ENCODE data around the gene ADH1C.

Gene ADH1C

DNA sequence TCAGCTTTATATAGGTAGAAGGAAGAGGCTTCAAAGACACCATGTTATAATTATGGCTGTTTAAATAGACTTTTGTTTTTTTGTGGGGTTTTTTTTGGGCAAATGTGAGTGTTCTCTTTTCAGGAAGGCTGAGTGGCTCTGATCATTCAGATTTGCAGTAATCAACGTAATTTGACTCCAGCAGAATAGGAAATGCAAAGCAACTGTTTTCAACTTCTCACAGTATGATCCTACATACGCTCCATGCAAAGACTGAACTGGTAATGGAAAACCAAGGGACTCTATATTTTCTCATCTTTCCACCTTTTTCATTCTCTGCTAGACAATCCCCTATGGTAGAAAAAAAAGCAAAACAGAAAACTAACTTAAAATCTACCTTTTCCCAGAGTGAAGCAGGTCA, 42.2 kb downstream of the ADH1C start:
- TF ChIP-seq, protein P1, sequence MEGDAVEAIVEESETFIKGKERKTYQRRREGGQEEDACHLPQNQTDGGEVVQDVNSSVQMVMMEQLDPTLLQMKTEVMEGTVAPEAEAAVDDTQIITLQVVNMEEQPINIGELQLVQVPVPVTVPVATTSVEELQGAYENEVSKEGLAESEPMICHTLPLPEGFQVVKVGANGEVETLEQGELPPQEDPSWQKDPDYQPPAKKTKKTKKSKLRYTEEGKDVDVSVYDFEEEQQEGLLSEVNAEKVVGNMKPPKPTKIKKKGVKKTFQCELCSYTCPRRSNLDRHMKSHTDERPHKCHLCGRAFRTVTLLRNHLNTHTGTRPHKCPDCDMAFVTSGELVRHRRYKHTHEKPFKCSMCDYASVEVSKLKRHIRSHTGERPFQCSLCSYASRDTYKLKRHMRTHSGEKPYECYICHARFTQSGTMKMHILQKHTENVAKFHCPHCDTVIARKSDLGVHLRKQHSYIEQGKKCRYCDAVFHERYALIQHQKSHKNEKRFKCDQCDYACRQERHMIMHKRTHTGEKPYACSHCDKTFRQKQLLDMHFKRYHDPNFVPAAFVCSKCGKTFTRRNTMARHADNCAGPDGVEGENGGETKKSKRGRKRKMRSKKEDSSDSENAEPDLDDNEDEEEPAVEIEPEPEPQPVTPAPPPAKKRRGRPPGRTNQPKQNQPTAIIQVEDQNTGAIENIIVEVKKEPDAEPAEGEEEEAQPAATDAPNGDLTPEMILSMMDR (IDR thresholded peaks at IDR 0.05), result no peak

DNA sequence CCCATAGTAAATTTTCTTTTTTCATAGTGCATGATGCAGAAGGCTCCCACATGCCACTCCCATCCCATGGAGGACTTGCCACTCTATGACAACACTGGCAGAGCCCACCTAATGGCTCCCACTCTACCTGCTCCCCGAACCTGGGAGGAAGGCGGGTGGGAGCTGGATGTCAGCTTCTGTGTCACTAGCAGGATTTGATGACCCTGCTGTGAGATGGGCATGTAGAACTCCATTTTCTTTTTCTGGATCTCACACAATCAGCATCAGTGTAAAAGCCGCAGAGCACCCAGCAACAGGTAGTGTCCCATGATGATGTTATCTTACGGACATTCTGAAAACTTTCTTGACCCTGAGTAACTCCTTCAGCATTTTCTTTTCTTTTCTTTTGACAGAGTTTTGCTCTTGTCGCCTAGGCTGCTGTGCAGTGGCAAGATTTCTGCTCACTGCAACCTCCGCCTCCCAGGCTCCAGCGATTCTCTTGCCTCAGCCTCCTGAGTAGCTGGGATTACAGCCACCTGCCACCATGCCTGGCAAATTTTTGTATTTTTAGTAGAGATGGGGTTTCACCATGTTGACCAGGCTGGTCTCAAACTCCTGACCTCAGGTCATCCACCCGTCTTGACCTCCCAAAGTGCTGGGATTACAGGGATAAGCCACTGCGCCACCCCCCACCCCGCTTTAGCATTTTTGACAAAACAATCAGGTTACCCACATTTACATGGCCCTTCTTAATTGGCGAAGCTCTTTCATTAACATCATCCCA, 46.7 kb downstream of the ADH1C start:
- TF ChIP-seq, protein P1 (IDR thresholded peaks at IDR 0.05), result no peak

DNA sequence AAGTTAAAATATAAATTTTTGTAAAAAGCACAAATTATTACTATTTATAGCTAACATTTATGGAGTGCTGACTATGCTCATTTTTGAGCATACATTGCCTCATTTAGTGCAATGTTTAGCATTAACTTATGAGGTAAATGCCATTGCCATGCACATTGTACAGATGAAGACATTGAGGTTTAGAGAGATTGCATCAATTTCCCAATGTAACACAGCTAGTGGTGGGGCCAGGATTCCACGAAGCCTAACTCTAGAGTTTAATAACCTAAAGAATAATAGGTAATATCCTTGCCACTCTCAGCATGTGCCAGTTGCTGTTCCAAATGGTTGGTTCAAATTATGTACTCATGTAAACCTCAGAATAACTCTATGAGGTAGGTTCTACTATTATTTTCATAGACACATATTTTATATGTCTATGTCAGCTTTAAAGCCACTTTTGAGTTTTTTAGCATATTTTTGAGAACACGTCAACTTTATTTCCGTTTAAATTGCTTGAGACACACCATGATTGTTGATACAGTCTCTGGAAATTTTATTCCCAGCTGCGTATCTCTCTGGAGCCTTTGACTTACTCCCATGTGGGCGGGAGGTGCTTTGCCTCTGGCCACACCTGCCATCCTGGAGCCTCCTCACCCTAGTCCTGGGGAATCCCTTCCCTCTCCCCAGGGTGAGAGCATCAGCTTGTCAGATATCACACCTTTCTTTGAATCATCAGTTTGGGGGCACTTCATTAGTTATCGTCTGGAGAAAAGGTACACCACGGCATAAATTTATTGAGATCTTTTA, 51.0 kb downstream of the ADH1C start:
- TF ChIP-seq, protein P1 (IDR thresholded peaks at IDR 0.05), result no peak

DNA sequence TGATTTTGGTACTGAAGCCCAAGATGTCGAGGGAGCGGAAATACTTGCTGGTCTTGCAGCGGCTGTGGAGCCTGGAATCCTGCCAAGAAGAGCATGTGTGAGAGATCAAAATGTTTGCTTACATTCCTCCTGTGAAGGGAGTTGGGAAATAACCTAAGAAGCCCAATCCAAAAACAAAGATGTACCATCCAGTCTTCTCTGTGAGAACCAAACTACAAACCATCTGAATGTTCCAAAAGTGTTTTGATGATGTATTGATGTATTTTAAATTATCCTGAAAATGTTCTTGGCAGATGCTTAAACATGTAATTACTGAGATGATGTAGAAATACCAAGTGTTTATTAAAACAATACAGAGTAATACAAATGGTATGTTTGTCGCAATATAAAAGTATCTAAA, 51.6 kb downstream of the ADH1C start:
- TF ChIP-seq, protein P1 (IDR thresholded peaks at IDR 0.05), result no peak

DNA sequence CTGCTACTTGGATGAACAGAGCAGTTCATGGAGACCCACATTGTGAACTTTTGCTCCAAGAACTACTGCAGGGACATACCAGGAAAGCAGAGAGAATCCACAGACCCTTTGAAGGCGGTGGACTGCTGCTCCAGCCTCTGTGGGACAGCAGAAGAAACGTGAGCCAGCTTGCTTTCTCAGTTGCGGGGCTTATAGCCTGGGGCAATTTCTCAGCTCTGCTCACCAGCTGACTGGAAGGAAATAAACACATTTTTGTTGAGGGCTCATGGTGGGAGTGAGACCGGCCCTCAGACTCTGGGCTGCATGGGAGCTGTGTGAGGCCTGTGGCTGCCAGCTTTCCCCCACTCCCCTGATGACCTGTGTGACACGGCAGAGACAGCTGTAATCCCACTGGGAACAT, 59.2 kb downstream of the ADH1C start:
- TF ChIP-seq, protein P1 (IDR thresholded peaks at IDR 0.05), result no peak

DNA sequence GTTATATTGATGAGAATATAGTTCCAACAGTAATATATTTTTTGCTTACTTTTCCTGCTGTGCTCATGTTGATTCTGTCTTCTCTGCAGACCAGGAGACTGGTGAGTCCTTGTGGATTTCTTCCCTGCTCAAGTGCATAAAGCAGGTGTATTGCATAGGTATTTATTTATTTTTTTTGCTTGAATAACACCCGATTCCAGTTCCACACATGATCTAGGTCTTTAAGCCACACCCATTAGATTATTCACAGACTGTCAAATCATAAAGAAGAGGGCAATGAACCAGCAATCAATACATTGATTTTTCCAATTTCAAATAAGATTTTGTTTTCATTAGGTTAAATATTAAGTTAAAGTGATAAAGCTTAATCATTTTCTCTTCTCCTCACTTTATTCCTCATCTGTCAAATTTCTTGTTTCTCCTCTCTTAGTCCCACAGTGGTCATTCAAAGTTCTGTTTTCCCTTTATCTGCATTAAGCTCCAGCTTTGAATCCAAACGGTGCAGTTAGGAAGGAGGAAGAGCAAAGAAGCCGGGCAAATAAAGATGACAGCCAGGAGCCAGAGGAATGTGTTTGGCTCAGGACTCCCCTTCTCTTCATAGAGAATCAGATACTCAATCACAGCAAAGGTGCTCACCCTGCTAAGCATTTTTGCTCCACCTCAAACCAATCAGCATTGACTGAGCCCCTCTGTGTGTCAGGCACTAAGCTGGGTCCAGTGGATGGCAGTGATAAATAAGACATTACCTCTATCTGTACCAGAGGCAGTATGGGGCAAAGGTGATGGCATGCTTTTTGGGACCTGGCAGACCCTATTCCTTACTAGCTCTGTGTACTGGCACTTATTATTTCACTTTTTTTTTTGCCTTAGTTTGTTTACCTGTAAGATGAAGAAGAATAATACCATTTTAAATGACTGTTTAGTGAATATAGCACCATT, 61.4 kb downstream of the ADH1C start, which contains the start of gene ADH1A:
Gene ADH1A, minus strand, starts transcription at position 138 of the 939 bp plus-strand sequence. Its CDS starts 71 bp downstream, at position 67.
- TF ChIP-seq, protein P1 (IDR thresholded peaks at IDR 0.05), result no peak

Data from LNCAP (cell line).